Hepatocyte (in vitro differentiated cells): ENCODE data around the gene LRRC27. TPM values are rescaled to one million over a fixed set of nuclear protein-coding genes. Genes with fewer than 3 reads are reported as not detected.
A peak's percentile ranks its signal among the peaks of the same experiment; 100 is the strongest.

ENCODE experiments used
- DNase-seq: peaks from one replicate; pipeline ENCODE4 v3.0.0-alpha.2; 2016; ENCODE audit warnings: low spot score
- H2AFZ ChIP-seq: fragments of 200-600 bp; sonication (generic); 2 replicates; pipeline ENCODE4 v1.6.0; 2016; ENCODE audit warnings: antibody characterized with exemption, mild to moderate bottlenecking
- H3K27ac ChIP-seq: fragments of 200-600 bp; sonication (generic); 2 replicates; pipeline ENCODE4 v1.5.1; 2016; ENCODE audit warnings: mild to moderate bottlenecking
- H3K27me3 ChIP-seq: fragments of 200-600 bp; sonication (generic); 2 replicates; pipeline ENCODE4 v1.6.1; 2016
- H3K36me3 ChIP-seq: fragments of 200-600 bp; sonication (generic); replicated peaks from 2 replicates; pipeline ENCODE4 v1.5.1; 2016; ENCODE audit warnings: low read depth; ENCODE audit not compliant: insufficient read depth
- H3K4me1 ChIP-seq: fragments of 200-600 bp; sonication (generic); 2 replicates; pipeline ENCODE4 v1.5.1; 2016; ENCODE audit warnings: mild to moderate bottlenecking, moderate library complexity; ENCODE audit not compliant: insufficient read depth
- H3K4me2 ChIP-seq: fragments of 200-600 bp; sonication (generic); 2 replicates; pipeline ENCODE4 v1.6.0; 2016
- H3K4me3 ChIP-seq: fragments of 200-600 bp; sonication (generic); 2 replicates; pipeline ENCODE4 v1.5.1; 2016; ENCODE audit warnings: mild to moderate bottlenecking
- H3K79me2 ChIP-seq: fragments of 200-600 bp; sonication (generic); 2 replicates; pipeline ENCODE4 v1.6.0; 2017; ENCODE audit warnings: mild to moderate bottlenecking
- H3K9me2 ChIP-seq: fragments of 200-600 bp; sonication (generic); replicated peaks from 2 replicates; pipeline ENCODE4 v1.6.0; 2017; ENCODE audit warnings: mild to moderate bottlenecking; ENCODE audit not compliant: insufficient read depth
- H3K9me3 ChIP-seq: fragments of 200-600 bp; sonication (generic); 2 replicates; pipeline ENCODE4 v1.5.1; 2016; ENCODE audit warnings: low read depth, mild to moderate bottlenecking
- H4K20me1 ChIP-seq: fragments of 200-600 bp; sonication (generic); 2 replicates; pipeline ENCODE4 v1.6.0; 2016; ENCODE audit warnings: mild to moderate bottlenecking; ENCODE audit not compliant: insufficient read depth, poor library complexity, severe bottlenecking
- CTCF ChIP-seq: fragments of 200-600 bp; sonication (generic); IDR thresholded peaks from 2 replicates; pipeline ENCODE4 v1.5.1; 2016; ENCODE audit warnings: antibody characterized with exemption, mild to moderate bottlenecking; ENCODE audit not compliant: poor library complexity
- EZH2 ChIP-seq: fragments of 200-600 bp; sonication (generic); IDR thresholded peaks from 2 replicates; pipeline ENCODE4 v1.6.1; 2016; ENCODE audit warnings: antibody characterized with exemption, mild to moderate bottlenecking, borderline replicate concordance
- EZH2phosphoT487 ChIP-seq: fragments of 200-600 bp; sonication (generic); IDR thresholded peaks from one replicate; pipeline ENCODE4 v1.6.1; 2018; ENCODE audit warnings: antibody characterized with exemption, mild to moderate bottlenecking, low read depth, moderate library complexity; ENCODE audit not compliant: unreplicated experiment, severe bottlenecking
- WGBS: methylation state at CpG from one replicate; pipeline ENCODE4 v1.1.6; 2016; ENCODE audit warnings: low lambda C conversion rate; ENCODE audit errors: missing lambda C conversion rate; 5-methylcytosine and 5-hydroxymethylcytosine counted together
- polyA plus RNA-seq: library from polyadenylated mRNA; unstranded; fragments of >200 nt; fragmentation: Nextera tagmentation; extraction: Ambion mirVana; gene quantifications from 2 replicates; pipeline ENCODE4 v1.2.1, GENCODE V29; 2016
- total RNA-seq: library from RNA; depleted of rRNA; stranded (reverse); fragments of >200 nt; gene quantifications from 2 replicates; pipeline ENCODE4 v1.2.3, GENCODE V29; 2014

Gene LRRC27
- total and polyA plus RNA-seq, 2 experiments from 2014 or later: 7.5 to 8.3 TPM

- Histone ChIP-seq H3K9me2 (no peaks in the 10 kb centered on the region), H3K4me3 (no peak overlapping the region), H3K9me3 (no peaks in the 10 kb centered on the region), H2AFZ (no peak overlapping the region), H3K79me2 (peaks cover 63% of the 10 kb centered on the region), H3K27ac (peak overlapping the region; percentile 95), H3K4me1 (peaks cover 42% of the 10 kb centered on the region), H3K27me3 (no peaks in the 10 kb centered on the region), H3K4me2 (peak overlapping the region; percentile 99), H3K36me3 (no peaks in the 10 kb centered on the region), H4K20me1 (peaks cover 10% of the 10 kb centered on the region)
- WGBS: 89% methylated on average over 13 of the region's 13 CpGs
- DNase-seq: no peak
- TF ChIP-seq EZH2 (no peak), CTCF (no peak), EZH2phosphoT487 (no peak)
Measured at GRCh38 chr10:132398566-132398991, 66.6 kb downstream of the LRRC27 start.

GRCh38 chr10:132399117-132400035 is 67.4 kb downstream of the LRRC27 start:
- TF ChIP-seq CTCF (no peak), EZH2phosphoT487 (no peak), EZH2 (no peak)
- DNase-seq: no peak
- H3K4me1 ChIP-seq: peaks cover 42% of the 10 kb centered on the region

GRCh38 chr10:132400041-132400546 is 68.1 kb downstream of the LRRC27 start:
- 95% methylated on average over 9 of the region's 9 CpGs for WGBS
- H3K27ac ChIP-seq: no peak overlapping the region

More at GRCh38 chr10:132399117-132400035, 67.4 kb downstream of the LRRC27 start:
- Histone ChIP-seq H3K9me2 (no peaks in the 10 kb centered on the region), H3K27me3 (no peaks in the 10 kb centered on the region), H3K36me3 (no peaks in the 10 kb centered on the region), H3K4me3 (no peak overlapping the region), H2AFZ (no peak overlapping the region), H3K9me3 (no peaks in the 10 kb centered on the region), H3K79me2 (peaks cover 70% of the 10 kb centered on the region), H4K20me1 (peaks cover 10% of the 10 kb centered on the region), H3K27ac (no peak overlapping the region), H3K4me2 (peak overlapping the region; percentile 99)
- WGBS: 96% methylated on average over 27 of the region's 27 CpGs

More at GRCh38 chr10:132400041-132400546, 68.1 kb downstream of the LRRC27 start:
- Histone ChIP-seq H3K27me3 (no peaks in the 10 kb centered on the region), H3K4me3 (no peak overlapping the region), H3K4me2 (peak overlapping the region; percentile 19), H3K36me3 (no peaks in the 10 kb centered on the region), H3K9me2 (no peaks in the 10 kb centered on the region), H3K4me1 (peaks cover 42% of the 10 kb centered on the region), H3K9me3 (no peaks in the 10 kb centered on the region), H4K20me1 (peaks cover 10% of the 10 kb centered on the region), H2AFZ (no peak overlapping the region), H3K79me2 (peaks cover 71% of the 10 kb centered on the region)
- DNase-seq: no peak
- TF ChIP-seq EZH2: no peak
- no peak for TF ChIP-seq CTCF
- no peak for TF ChIP-seq EZH2phosphoT487
